GM20000 (cell line): ENCODE results near the gene STC2.

Experiments used
- DNase-seq: peaks from one replicate; pipeline ENCODE4 v3.0.0; 2012; ENCODE audit warnings: low spot score
- CTCF ChIP-seq: IDR thresholded peaks from 2 replicates; pipeline ENCODE4 v1.5.1; 2012; ENCODE audit warnings: mild to moderate bottlenecking, control low read depth; ENCODE audit errors: extremely low read depth, missing control alignments

The STC2 gene

DNA sequence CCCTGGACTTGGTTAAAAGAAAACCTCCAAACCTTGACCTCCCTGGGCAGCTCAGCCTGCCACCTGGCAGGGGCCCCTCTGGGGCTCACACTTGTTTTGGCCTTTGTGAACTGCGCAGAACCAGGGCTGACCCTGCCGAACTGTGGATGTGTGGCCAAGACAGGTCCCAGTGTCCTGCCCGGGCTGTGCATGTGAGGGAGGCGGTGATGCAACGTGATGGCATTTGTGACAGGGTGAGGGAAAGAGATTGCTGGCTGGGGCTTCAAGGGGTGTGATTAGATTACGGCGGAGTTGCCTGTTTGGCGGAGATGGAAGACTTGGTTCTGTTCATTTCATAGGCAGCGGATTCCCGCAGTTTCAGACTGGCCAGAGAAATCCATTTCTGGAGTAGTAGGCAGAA lies 62.8 kb downstream of the STC2 start:
- no peak for TF ChIP-seq CTCF
- no peak for DNase-seq
